ENCODE results near the gene CLEC2B.

Gene CLEC2B

DNA sequence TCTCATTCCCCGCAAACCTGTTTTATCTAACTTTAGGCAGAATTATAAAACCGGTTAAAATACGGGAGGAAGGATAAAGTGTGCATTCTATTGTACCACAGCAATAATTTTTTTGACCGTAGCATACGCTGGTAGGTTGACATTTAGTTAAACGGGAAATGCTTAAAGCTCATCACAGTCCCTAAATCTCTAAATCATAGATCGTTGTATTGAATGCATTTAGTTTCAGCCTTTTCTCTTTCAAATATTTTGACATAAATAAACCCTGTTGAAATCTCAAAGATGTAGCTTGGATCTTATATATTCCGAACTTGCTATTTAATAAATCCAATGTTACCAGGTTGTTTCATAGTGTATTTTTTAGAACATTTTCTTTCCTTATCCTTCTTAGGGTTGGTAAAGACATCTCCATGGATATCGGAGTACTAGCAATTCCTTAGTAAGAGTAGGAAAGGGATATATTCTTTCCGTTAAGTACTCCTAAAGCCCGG lies 798 bp downstream of the CLEC2B start:
- no peak for DNase-seq

GRCh38 chr12:9867531-9867930 lies 1.6 kb downstream of the CLEC2B start:
- no peak for DNase-seq

DNA sequence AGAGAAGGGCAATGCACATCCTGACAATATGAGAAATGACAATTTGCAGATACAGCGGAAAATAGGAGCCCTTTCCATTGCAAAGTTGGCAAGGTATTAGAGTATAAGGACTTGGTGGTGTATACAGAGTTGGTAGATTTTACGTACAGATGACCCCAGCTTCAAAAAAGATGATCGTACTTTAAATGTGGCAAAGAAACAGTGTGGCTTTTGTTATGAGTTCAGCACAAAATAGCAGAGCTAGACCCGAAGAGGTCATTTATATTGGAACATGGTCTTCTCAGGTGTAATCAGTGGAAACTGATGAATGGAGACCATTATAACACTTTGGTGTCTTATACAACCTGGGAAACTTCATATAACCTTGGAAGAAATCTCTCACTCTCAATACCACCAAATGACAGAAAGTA lies 2.3 kb downstream of the CLEC2B start:
- DNase-seq = no peak

DNA sequence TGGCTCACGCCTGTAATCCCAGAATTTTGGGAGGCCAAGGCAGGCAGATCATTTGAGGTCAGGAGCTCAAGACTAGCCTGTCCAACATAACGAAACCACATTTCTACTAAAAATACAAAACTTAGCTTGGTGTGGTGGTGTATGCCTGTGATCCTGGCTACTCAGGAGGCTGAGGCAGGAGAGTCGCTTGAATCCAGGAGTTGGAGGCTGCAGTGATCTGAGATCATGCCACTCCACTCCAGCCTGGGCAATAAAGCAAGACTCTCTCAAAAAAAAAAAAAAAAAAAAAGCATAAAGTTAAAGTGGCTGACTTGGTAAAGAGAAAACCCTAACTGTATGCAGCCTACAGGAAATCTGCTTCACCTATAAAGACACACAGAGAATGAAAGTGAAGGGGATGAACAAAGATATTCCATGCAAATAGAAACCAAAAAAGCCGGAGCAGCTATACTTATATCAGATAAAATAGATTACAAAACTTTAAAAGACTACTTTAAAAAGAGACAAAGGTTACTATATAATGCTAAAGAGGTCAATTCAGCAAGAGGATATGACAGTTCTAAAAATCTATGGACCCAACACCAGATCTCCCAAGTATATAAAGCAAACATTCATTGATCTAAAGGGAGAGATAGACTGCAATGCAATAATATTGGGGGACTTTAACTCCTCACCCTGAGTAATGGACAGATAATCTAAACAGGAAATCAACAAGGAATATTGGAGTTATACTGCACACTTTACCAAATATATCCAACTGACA lies 4.1 kb downstream of the CLEC2B start:
- no peak for DNase-seq

GRCh38 chr12:9858135-9858534 lies 11.0 kb downstream of the CLEC2B start:
- no peak for DNase-seq

DNA sequence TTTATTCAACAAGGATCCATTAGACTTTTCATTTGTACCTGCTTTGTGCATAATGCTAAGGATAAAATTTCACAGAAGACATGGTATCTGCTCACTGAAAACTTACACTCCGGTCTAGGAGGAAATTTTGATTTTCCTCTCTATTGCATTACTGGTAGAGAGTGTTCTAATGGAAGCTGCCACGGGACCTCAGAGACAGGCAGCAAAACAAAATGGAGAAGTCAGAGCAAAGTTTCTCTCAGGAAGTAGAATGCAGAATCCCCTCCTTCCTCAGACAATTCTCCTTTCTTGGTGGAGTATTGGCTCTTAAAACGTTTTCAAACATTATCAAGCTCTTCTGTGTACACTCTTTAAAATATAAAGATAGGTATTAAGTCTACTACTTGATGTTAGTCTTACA lies 12.3 kb downstream of the CLEC2B start:
- no peak for DNase-seq

GRCh38 chr12:9856151-9856550 lies 13.0 kb downstream of the CLEC2B start:
- no peak for DNase-seq

GRCh38 chr12:9851927-9852326 lies 17.2 kb downstream of the CLEC2B start:
- no peak for DNase-seq

DNA sequence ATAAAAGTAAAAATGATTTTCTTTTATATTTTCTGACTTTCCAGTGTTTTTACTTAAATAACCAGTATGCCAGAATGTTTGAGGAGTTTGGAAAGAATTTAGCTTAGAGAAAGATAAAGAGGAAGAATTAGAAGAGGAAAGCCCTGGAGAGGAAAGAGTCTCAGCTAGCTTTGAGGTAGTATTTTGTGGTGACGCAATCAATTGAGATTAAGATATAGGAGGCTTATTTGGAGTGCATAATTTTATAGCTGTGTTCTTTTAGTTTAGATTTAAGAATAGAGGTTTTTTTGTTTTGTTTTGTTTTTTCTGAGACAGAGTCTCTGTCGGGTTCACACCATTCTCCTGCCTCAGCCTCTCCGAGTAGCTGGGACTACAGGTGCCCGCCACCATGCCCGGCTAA lies 18.1 kb downstream of the CLEC2B start:
- no peak for DNase-seq

GRCh38 chr12:9848899-9849298 lies 20.3 kb downstream of the CLEC2B start:
- DNase-seq = no peak

DNA sequence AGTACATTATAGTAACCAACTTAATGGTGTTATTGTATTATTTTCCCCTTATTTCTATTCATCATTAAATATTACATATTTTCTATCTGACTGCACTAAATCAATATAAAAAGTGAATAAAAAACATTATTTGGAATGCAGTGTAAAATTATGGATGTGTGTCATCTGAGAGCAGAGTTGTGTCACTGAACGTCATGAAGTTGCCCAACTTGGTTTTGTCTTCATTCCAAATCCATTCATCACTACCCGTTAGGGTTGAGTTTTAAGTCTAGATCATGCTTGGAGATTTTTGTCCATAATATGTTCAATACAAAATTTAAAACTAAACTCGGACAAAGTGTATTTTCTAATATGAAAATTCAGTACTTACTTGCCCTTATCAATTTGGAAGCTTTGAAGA lies 25.7 kb downstream of the CLEC2B start:
- DNase-seq = no peak

- DNase-seq = no peak
Measured at GRCh38 chr12:9831720-9832119, 37.4 kb downstream of the CLEC2B start.

GRCh38 chr12:9829982-9830381 lies 39.2 kb downstream of the CLEC2B start:
- no peak for DNase-seq

DNA sequence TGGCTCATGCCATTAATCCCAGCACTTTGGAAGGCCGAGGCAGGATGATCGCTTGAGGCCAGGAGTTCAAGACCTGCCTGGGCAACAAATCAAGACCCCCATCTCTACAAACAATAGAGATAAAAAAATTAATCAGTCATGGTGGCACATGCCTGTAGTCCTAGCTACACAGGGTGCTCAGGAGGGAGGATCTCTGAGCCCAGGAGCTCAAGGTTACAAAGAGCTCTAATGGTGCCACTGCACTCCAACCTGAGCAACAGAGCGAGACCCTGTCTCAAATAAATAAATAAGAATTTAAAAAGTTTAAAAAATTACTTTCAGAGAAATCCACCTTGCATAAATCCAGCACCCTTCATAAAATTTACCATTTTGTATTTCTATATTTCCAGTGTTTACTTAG lies 39.7 kb downstream of the CLEC2B start:
- no peak for DNase-seq

GRCh38 chr12:9827209-9827888 lies 41.8 kb downstream of the CLEC2B start, which contains the start of gene KLRF1:
TSS of gene KLRF1 (plus strand) at chr12:9827481. CDS start at chr12:9827545, 64 bp downstream.
- no peak for DNase-seq

DNA sequence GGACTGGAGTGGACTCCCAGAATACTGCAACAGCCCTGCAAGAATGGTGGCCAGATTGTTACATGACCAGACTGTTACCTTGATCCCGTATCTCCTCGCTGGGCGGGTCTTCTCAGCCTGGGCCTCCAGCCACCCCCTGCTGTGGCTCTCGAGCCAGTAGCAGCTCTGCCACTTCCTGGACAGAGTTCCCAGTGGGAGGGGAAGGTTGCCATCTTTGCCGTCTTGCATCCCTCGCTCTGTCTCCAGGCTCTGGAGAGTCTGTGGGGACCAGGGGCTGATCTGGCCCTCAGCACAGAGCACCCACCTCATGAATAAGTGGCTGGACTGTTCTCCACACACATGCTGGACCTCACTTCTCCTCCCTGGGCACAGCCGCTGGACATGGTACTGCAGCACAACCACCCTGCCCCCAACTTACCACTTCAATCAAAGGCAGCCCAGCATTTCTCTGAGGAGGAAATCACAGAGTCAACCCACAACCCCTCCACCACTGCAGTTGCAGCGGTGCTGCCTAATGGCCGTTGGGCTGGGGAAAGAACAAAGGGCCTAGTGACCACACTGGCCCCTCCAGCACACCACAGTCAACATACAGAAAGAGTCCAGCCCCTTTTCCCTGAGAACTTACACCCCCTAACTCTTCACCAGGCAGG lies 48.7 kb downstream of the CLEC2B start:
- no peak for DNase-seq

DNA sequence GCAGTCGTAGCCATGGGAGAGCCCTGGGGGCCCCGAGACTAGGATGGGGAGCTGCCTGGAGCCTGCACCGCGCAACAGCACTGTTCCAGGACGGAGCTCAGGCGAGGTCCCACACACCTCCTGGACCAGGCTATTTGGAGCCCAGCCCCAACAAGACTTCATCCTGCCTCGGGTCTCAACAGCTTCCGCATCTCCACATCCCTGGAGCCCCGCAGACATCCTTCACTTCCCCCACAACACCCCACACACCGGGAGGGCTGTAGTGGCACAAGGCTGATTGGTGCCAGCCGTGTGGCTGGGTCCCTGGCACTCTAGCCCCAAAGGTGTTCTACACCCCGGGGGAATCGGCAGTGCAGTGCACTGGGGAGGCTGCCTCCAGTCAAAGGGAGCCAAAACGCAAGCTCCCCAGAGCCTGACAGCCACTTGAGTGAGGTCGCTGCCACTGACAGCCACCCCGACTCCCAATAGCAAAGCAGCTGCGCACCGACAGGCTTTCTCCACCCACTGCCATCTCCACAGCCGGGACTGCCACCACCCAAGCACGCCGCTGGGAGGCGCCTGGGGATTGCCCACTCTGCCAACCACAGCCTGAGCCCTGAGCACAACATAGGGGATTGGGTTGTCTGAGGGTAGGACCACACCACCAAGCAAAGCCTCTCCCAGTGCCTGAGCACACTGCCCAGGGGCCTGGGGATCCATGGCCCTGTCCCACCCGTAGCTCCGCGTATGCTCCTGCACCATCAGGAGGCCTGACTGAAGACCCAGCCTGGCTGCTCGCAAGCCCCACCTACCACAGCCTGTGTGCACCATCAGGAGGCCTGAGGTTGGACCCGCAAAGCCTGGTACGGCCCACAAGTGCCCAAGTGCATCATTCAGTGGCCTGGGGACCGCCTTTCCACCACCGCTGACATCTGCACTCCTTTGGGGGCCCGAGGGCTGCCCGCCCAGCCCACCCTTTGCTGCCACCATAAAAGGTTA lies 55.0 kb downstream of the CLEC2B start:
- no peak for DNase-seq

- no peak for DNase-seq
Measured at GRCh38 chr12:9811621-9812020, 57.5 kb downstream of the CLEC2B start.

GRCh38 chr12:9810671-9811070 lies 58.5 kb downstream of the CLEC2B start:
- no peak for DNase-seq

DNA sequence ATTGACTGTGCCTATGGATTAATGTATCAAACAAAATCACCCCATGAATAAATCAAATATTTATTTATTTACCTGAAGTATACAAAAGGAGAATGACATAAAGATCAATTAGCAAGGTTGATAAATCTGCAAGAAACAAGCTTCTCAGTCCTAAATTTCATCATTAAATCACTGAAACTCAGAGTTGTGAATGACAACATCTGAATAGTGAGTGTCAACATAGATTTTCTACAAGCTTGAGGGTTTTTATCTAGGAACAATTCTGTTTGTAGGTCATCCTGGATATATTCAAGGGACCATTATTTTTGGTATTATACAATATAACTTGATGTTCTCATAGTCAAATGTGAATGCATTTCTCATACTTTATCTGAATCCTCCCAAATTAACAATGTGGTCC lies 59.3 kb downstream of the CLEC2B start:
- DNase-seq = no peak

DNA sequence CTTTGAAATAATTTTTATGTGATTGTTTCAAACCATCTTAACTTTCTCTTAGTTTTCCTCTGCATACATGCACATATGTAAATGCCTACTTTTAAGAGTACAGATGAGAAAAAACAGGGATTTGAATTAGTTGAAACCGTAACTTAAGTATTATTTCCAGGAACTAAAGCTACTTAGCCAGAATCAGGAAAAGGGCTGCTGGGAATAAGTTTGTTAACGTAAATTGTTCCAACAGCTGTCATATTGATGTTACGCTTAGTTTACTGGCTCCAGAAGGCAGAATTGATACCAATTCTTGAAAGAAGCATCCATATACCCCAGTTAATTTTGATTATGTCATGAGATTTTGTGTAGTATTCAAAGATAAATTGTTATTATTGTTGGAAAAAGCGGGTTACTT lies 59.8 kb downstream of the CLEC2B start:
- no peak for DNase-seq

- no peak for DNase-seq
Measured at GRCh38 chr12:9808504-9808903, 60.6 kb downstream of the CLEC2B start.

DNA sequence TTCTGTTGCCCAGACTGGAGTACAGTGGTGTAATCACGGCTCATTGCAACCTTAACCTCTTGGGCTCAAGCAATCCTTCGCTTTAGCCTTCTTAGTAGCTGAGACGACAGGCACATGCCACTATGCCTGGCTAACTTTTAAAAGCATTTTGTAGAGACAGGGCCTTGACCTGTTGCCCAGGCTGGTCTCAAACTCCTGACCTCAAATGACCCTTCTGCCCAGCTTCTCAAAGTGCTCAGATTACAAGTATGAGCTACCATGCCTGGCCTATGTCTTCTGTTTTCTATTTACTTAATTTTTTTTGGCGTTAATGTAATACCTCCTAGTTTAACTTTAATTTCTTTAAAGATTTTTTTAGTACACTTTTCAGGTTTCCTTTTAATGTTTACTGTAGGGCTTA lies 62.4 kb downstream of the CLEC2B start:
- DNase-seq = no peak

All from NCI-H2081 (cell line).